Measurements from ENCODE around the gene KCNIP2.
A peak's percentile ranks its signal among the peaks of the same experiment; 100 is the strongest.

The KCNIP2 gene

GRCh38 chr10:101843032-101844021, at the start of gene KCNIP2:
Gene KCNIP2, minus strand, starts transcription at chr10:101843800. Its CDS starts 232 bp downstream, at chr10:101843568.
- peak in 37 of 58 donors; percentile 16 to 72 (median 41) for DNase-seq

- DNase-seq = no peak
Measured at GRCh38 chr10:101892782-101893391, 49.3 kb upstream of the KCNIP2 start.

- peak in 53 of 58 donors; percentile 5 to 89 (median 52) for DNase-seq
Measured at GRCh38 chr10:101889256-101890210, 45.9 kb upstream of the KCNIP2 start.

- peak in 17 of 58 donors; percentile 2 to 58 (median 16) for DNase-seq
Measured at GRCh38 chr10:101888251-101888949, 44.8 kb upstream of the KCNIP2 start.

GRCh38 chr10:101887775-101888174, 44.2 kb upstream of the KCNIP2 start:
- DNase-seq = peak in 3 of 58 donors; percentile 1 to 3 (median 2)

GRCh38 chr10:101886521-101887312, 43.1 kb upstream of the KCNIP2 start:
- no peak for DNase-seq

GRCh38 chr10:101881036-101881774, 37.6 kb upstream of the KCNIP2 start:
- DNase-seq = no peak

GRCh38 chr10:101880232-101880573, 36.6 kb upstream of the KCNIP2 start:
- DNase-seq = no peak

GRCh38 chr10:101879456-101880231, 36.0 kb upstream of the KCNIP2 start:
- peak in 26 of 58 donors; percentile 1 to 62 (median 20) for DNase-seq

GRCh38 chr10:101878869-101879268, 35.3 kb upstream of the KCNIP2 start:
- DNase-seq = peak in 1 of 58 donors; percentile 4

GRCh38 chr10:101875068-101875688, 31.6 kb upstream of the KCNIP2 start:
- no peak for DNase-seq

GRCh38 chr10:101874252-101874651, 30.7 kb upstream of the KCNIP2 start:
- DNase-seq = no peak

GRCh38 chr10:101867931-101868330, 24.3 kb upstream of the KCNIP2 start:
- no peak for DNase-seq

GRCh38 chr10:101859530-101859929, 15.9 kb upstream of the KCNIP2 start:
- DNase-seq = no peak

GRCh38 chr10:101858723-101859500, 15.3 kb upstream of the KCNIP2 start:
- DNase-seq = no peak

GRCh38 chr10:101857802-101858476, 14.3 kb upstream of the KCNIP2 start:
- DNase-seq = no peak
